HepG2 (cell line): ENCODE results near the gene PRSS27. TPM values are rescaled to one million over a fixed set of nuclear protein-coding genes. Genes with fewer than 3 reads are reported as not detected.

Source experiments
- ATF2 ChIP-seq: sonication (generic); formaldehyde crosslinking; IDR thresholded peaks from 2 replicates; pipeline ENCODE4 v1.4.0; 2020; ENCODE audit warnings: missing genetic modification reagents
- CREM ChIP-seq, 2 experiments: sonication (generic) in 1 of 2; formaldehyde crosslinking in 1 of 2; IDR thresholded peaks; 2 replicates each; pipeline versions ENCODE4 v1.4.0 to v1.6.1; 2016 to 2020; ENCODE audit warnings: antibody characterized with exemption in 1 of 2, mild to moderate bottlenecking in 1 of 2, missing genetic modification reagents in 1 of 2
- NFYC ChIP-seq: IDR thresholded peaks from 2 replicates; pipeline ENCODE4 v1.6.1; 2016; ENCODE audit warnings: missing genetic modification reagents, missing compliant biosample characterization
- PAWR ChIP-seq: sonication (generic); formaldehyde crosslinking; IDR thresholded peaks from 2 replicates; pipeline ENCODE4 v1.4.0; 2020; ENCODE audit warnings: missing genetic modification reagents, mild to moderate bottlenecking, borderline replicate concordance
- RBM22 ChIP-seq: fragments of 200-400 bp; formaldehyde crosslinking; optimal IDR thresholded peaks from 2 replicates; pipeline ENCODE3; 2017; ENCODE audit warnings: mild to moderate bottlenecking, low read length, moderate library complexity
- THAP11 ChIP-seq: IDR thresholded peaks from 2 replicates; pipeline ENCODE4 v1.6.1; 2016; ENCODE audit warnings: missing biosample characterization, missing genetic modification reagents
- ZBTB14 ChIP-seq: sonication (generic); formaldehyde crosslinking; IDR thresholded peaks from 2 replicates; pipeline ENCODE4 v1.4.0; 2020; ENCODE audit warnings: missing genetic modification reagents
- ZBTB7B ChIP-seq: sonication (generic); formaldehyde crosslinking; IDR thresholded peaks from 2 replicates; pipeline ENCODE4 v1.4.0; 2020; ENCODE audit warnings: missing genetic modification reagents
- ZC3H4 ChIP-seq: sonication (generic); formaldehyde crosslinking; IDR thresholded peaks from 2 replicates; pipeline ENCODE4 v1.4.0; 2020; ENCODE audit warnings: missing genetic modification reagents, borderline replicate concordance
- ZFP41 ChIP-seq: sonication (generic); formaldehyde crosslinking; IDR thresholded peaks from 2 replicates; pipeline ENCODE4 v1.4.0; 2020; ENCODE audit warnings: mild to moderate bottlenecking, missing genetic modification reagents, borderline replicate concordance
- ZNF256 ChIP-seq: sonication (generic); formaldehyde crosslinking; conservative IDR thresholded peaks from 2 replicates; pipeline ENCODE4 v1.4.0; 2020; ENCODE audit warnings: missing genetic modification reagents
- ZNF34 ChIP-seq: sonication (generic); formaldehyde crosslinking; IDR thresholded peaks from 2 replicates; pipeline ENCODE4 v1.4.0; 2020; ENCODE audit warnings: mild to moderate bottlenecking, missing genetic modification reagents, borderline replicate concordance
- ZNF362 ChIP-seq: sonication (generic); formaldehyde crosslinking; IDR thresholded peaks from 2 replicates; pipeline ENCODE4 v1.4.0; 2020; ENCODE audit warnings: missing genetic modification reagents, mild to moderate bottlenecking, borderline replicate concordance
- ZNF598 ChIP-seq: sonication (generic); formaldehyde crosslinking; IDR thresholded peaks from 2 replicates; pipeline ENCODE4 v1.5.1; 2020; ENCODE audit warnings: mild to moderate bottlenecking, missing genetic modification reagents, borderline replicate concordance
- ZNF704 ChIP-seq: sonication (generic); formaldehyde crosslinking; IDR thresholded peaks from 2 replicates; pipeline ENCODE4 v1.8.1; 2023; ENCODE audit warnings: mild to moderate bottlenecking, inconsistent platforms, moderate library complexity, missing genetic modification reagents, borderline replicate concordance
- ZNF816 ChIP-seq: sonication (generic); formaldehyde crosslinking; IDR thresholded peaks from 2 replicates; pipeline ENCODE4 v1.8.0; 2022; ENCODE audit warnings: missing genetic modification reagents, mild to moderate bottlenecking, borderline replicate concordance
- ZSCAN20 ChIP-seq: sonication (generic); formaldehyde crosslinking; IDR thresholded peaks from 2 replicates; pipeline ENCODE4 v1.4.0; 2020; ENCODE audit warnings: missing genetic modification reagents, mild to moderate bottlenecking, borderline replicate concordance
- ZSCAN5A ChIP-seq: sonication (generic); formaldehyde crosslinking; IDR thresholded peaks from 2 replicates; pipeline ENCODE4 v1.8.0; 2022; ENCODE audit warnings: mild to moderate bottlenecking, missing genetic modification reagents, borderline replicate concordance
- polyA plus RNA-seq, 8 experiments: library from polyadenylated mRNA; depleted of rRNA in 3 of 8; stranded (reverse) in 7 of 8; unstranded in 1 of 8; fragments of >200 nt; fragmentation: Illumina TruSeq in 4 of 8; extraction: Trizol in 4 of 8; gene quantifications; 2 replicates each; pipeline versions ENCODE4 v1.2.1 to v1.2.3, GENCODE V29; 2011 to 2016; ENCODE audit warnings: low read depth in 4 of 8, missing spikeins in 1 of 8, mixed read lengths in 1 of 8; ENCODE audit not compliant: insufficient read depth in 1 of 8
- total RNA-seq, 5 experiments: library from RNA; depleted of rRNA; stranded (reverse); fragments of >200 nt; fragmentation: Illumina TruSeq; extraction: Trizol; gene quantifications; 2 replicates each; pipeline ENCODE4 v1.2.3, GENCODE V29; 2016; ENCODE audit warnings: low read depth in 1 of 5

The PRSS27 gene
- total and polyA plus RNA-seq, 2 of the 13 experiments (the other 11 are each of a cell fraction or from before 2014, with no cell fraction given) = 0.20 to 0.73 TPM

- TF ChIP-seq ZNF256 (CRISPR knock-in tag) (0 out of 2 replicates have a peak, but pooled peaks have one; percentile 28), ZNF362 (no peak), ZC3H4 (CRISPR knock-in tag) (peak; percentile 46; the same call in 1 of the 2 replicates), PAWR (CRISPR knock-in tag) (0 out of 2 replicates have a peak, but pooled peaks have one; percentile 77), ATF2 (CRISPR knock-in tag) (peak; percentile 91), ZNF598 (CRISPR knock-in tag) (0 out of 2 replicates have a peak, but pooled peaks have one; percentile 70), RBM22 (no peak), ZSCAN20 (CRISPR knock-in tag) (no peak; the same call in 1 of the 2 replicates), ZSCAN5A (CRISPR knock-in tag) (0 out of 2 replicates have a peak, but pooled peaks have one; percentile 53), ZFP41 (CRISPR knock-in tag) (0 out of 2 replicates have a peak, but pooled peaks have one; percentile 66), ZNF34 (peak; percentile 41; the same call in 1 of the 2 replicates), ZNF704 (peak; percentile 81; the same call in 1 of the 2 replicates), NFYC (CRISPR knock-in tag) (peak; percentile 67), THAP11 (CRISPR knock-in tag) (peak; percentile 97), ZBTB14 (CRISPR knock-in tag) (peak; percentile 57), ZBTB7B (CRISPR knock-in tag) (peak; percentile 83; the same call in 1 of the 2 replicates), CREM (IDR thresholded peaks at IDR 0.05) (peak; percentile 92), CREM (CRISPR knock-in tag; IDR thresholded peaks at IDR 0.05) (peak; percentile 68; the same call in 1 of the 2 replicates), ZNF816 (CRISPR knock-in tag) (peak; percentile 44; the same call in 1 of the 2 replicates)
Observed at GRCh38 chr16:2682209-2683021, 37.6 kb downstream of the PRSS27 start, which contains the start of gene KCTD5 (continued).
